SU-DHL-6 (cell line): ENCODE measurements around the gene TTYH3.
A peak's percentile ranks its signal among the peaks of the same experiment; 100 is the strongest.
"Not testable (repeated sequence)": the region's sequence is repeated elsewhere in the genome, so short reads cannot be mapped to it uniquely, and the experiment has no call there.

ENCODE experiments used
- H2AFZ ChIP-seq: fragments of 200-600 bp; sonication (generic); 2 replicates; pipeline ENCODE4 v1.6.1; 2014; ENCODE audit warnings: low read depth, mild to moderate bottlenecking, moderate library complexity, mixed read lengths, antibody characterized with exemption, low read length; ENCODE audit not compliant: severe bottlenecking
- H3F3A ChIP-seq: fragments of 200-600 bp; shearing (Covaris generic); 2 replicates; pipeline ENCODE4 v1.6.0; 2016; ENCODE audit warnings: antibody characterized with exemption, mild to moderate bottlenecking; ENCODE audit not compliant: insufficient read depth
- H3K27ac ChIP-seq: fragments of 200-600 bp; sonication (generic); 2 replicates; pipeline ENCODE4 v1.5.1; 2016; ENCODE audit warnings: low read depth, mild to moderate bottlenecking, low read length, moderate library complexity, mixed read lengths
- H3K27me3 ChIP-seq: fragments of 200-600 bp; sonication (generic), shearing (Covaris generic); 2 replicates; pipeline ENCODE4 v1.6.0; 2014; ENCODE audit warnings: mild to moderate bottlenecking, low read length
- H3K36me3 ChIP-seq: fragments of 200-600 bp; sonication (generic); 2 replicates; pipeline ENCODE4 v1.6.1; 2014; ENCODE audit warnings: mild to moderate bottlenecking, low read length, mixed read lengths
- H3K4me2 ChIP-seq: fragments of 300-600, 200-600 bp; shearing (Covaris generic), sonication (generic); 2 replicates; pipeline ENCODE4 v1.6.0; 2014; ENCODE audit warnings: low read length, low read depth, mild to moderate bottlenecking; ENCODE audit not compliant: poor library complexity, severe bottlenecking
- H3K4me3 ChIP-seq: fragments of 200-600 bp; sonication (generic); 2 replicates; pipeline ENCODE4 v1.5.1; 2014; ENCODE audit warnings: antibody characterized with exemption, low read length, mild to moderate bottlenecking, mixed read lengths; ENCODE audit not compliant: insufficient read depth, poor library complexity, severe bottlenecking
- H3K79me2 ChIP-seq: fragments of 200-600 bp; sonication (generic); 2 replicates; pipeline ENCODE4 v1.6.1; 2014; ENCODE audit warnings: mild to moderate bottlenecking, low read length, moderate library complexity; ENCODE audit not compliant: insufficient read depth
- H3K9ac ChIP-seq: fragments of 200-600 bp; sonication (generic); 2 replicates; pipeline ENCODE4 v1.7.0; 2014; ENCODE audit warnings: mild to moderate bottlenecking, low read length
- H3K9me2 ChIP-seq: fragments of 200-600 bp; sonication (generic); replicated peaks from 2 replicates; pipeline ENCODE4 v1.6.1; 2014; ENCODE audit warnings: low read length; ENCODE audit not compliant: insufficient read depth
- H3K9me3 ChIP-seq: fragments of 200-600 bp; sonication (generic); 2 replicates; pipeline ENCODE4 v1.6.1; 2014; ENCODE audit warnings: low read length, mixed read lengths; ENCODE audit not compliant: insufficient read depth
- H4K20me1 ChIP-seq: fragments of 200-600 bp; sonication (generic); 2 replicates; pipeline ENCODE4 v1.6.1; 2014; ENCODE audit warnings: low read depth, mild to moderate bottlenecking, antibody characterized with exemption, low read length, moderate library complexity, mixed read lengths
- CTCF ChIP-seq: fragments of 200-600 bp; sonication (generic); IDR thresholded peaks from one replicate; pipeline ENCODE4 v1.5.1; 2017; ENCODE audit warnings: antibody characterized with exemption, mild to moderate bottlenecking, low read length, moderate library complexity; ENCODE audit not compliant: insufficient read depth, poor library complexity, severe bottlenecking
- EZH2phosphoT487 ChIP-seq: fragments of 200-600 bp; sonication (generic), shearing (Covaris generic); conservative IDR thresholded peaks from 2 replicates; pipeline ENCODE4 v1.6.1; 2018; ENCODE audit warnings: mild to moderate bottlenecking, antibody characterized with exemption, low read length, moderate library complexity, mixed read lengths

The TTYH3 gene

GRCh38 chr7:2679135-2680127, 47.6 kb downstream of the TTYH3 start:
- not testable (repeated sequence) for H3K4me3 ChIP-seq, H3K9me2 ChIP-seq, H4K20me1 ChIP-seq, H3F3A ChIP-seq, H3K27me3 ChIP-seq, H3K36me3 ChIP-seq, H3K9ac ChIP-seq, H3K79me2 ChIP-seq, H3K9me3 ChIP-seq, H3K27ac ChIP-seq, H2AFZ ChIP-seq, H3K4me2 ChIP-seq

GRCh38 chr7:2680256-2680655, 48.5 kb downstream of the TTYH3 start:
- H3K4me2 ChIP-seq, result no peak overlapping the region
- no peaks in the 10 kb centered on the region for H3F3A ChIP-seq
- no peaks in the 10 kb centered on the region for H4K20me1 ChIP-seq
- no peak overlapping the region for H3K4me3 ChIP-seq
- TF ChIP-seq EZH2phosphoT487, result no peak
- no peaks in the 10 kb centered on the region for H3K9me2 ChIP-seq
- no peak overlapping the region for H2AFZ ChIP-seq
- H3K9ac ChIP-seq, result no peak overlapping the region
- no peaks in the 10 kb centered on the region for H3K36me3 ChIP-seq
- no peak overlapping the region for H3K27ac ChIP-seq
- H3K9me3 ChIP-seq, result no peaks in the 10 kb centered on the region
- no peaks in the 10 kb centered on the region for H3K27me3 ChIP-seq
- no peaks in the 10 kb centered on the region for H3K79me2 ChIP-seq

GRCh38 chr7:2680792-2681490, 49.2 kb downstream of the TTYH3 start:
- H3K4me3 ChIP-seq, result no peak overlapping the region
- TF ChIP-seq CTCF (peak; percentile 61), EZH2phosphoT487 (no peak)
- H3K4me2 ChIP-seq, result no peak overlapping the region
- no peaks in the 10 kb centered on the region for H3K27me3 ChIP-seq
- H3K27ac ChIP-seq, result no peak overlapping the region
- no peaks in the 10 kb centered on the region for H4K20me1 ChIP-seq
- H3K9me3 ChIP-seq, result no peaks in the 10 kb centered on the region
- no peaks in the 10 kb centered on the region for H3F3A ChIP-seq
- no peaks in the 10 kb centered on the region for H3K79me2 ChIP-seq
- no peaks in the 10 kb centered on the region for H3K36me3 ChIP-seq
- H3K9me2 ChIP-seq, result no peaks in the 10 kb centered on the region
- H2AFZ ChIP-seq, result no peak overlapping the region
- no peak overlapping the region for H3K9ac ChIP-seq

GRCh38 chr7:2681929-2682799, 50.4 kb downstream of the TTYH3 start:
- no peak overlapping the region for H3K4me2 ChIP-seq
- H3K9me3 ChIP-seq, result no peaks in the 10 kb centered on the region
- no peak overlapping the region for H2AFZ ChIP-seq
- H3K27ac ChIP-seq, result no peak overlapping the region
- H3F3A ChIP-seq, result no peaks in the 10 kb centered on the region
- H3K79me2 ChIP-seq, result no peaks in the 10 kb centered on the region
- no peak for TF ChIP-seq EZH2phosphoT487
- no peak for TF ChIP-seq CTCF
- no peak overlapping the region for H3K9ac ChIP-seq
- no peaks in the 10 kb centered on the region for H4K20me1 ChIP-seq
- H3K9me2 ChIP-seq, result no peaks in the 10 kb centered on the region
- H3K36me3 ChIP-seq, result no peaks in the 10 kb centered on the region
- no peak overlapping the region for H3K4me3 ChIP-seq
- H3K27me3 ChIP-seq, result no peaks in the 10 kb centered on the region
